Esophagus muscularis mucosa (tissue), 4 donors: ENCODE measurements around the gene TNFRSF11A. TPM values are rescaled to one million over a fixed set of nuclear protein-coding genes. Genes with fewer than 3 reads are reported as not detected.

Experiments used
- DNase-seq: peaks from one replicate; pipeline ENCODE4 v3.0.0-alpha.2; 2017; ENCODE audit errors: extremely low spot score
- H3K27ac ChIP-seq, 4 donors: fragments of 200-600 bp; sonication (generic); replicated peaks in 1 of 4; 1 replicate in 3 of 4; 2 replicates in 1 of 4; pipeline ENCODE4 v1.5.1; 2016 to 2019; ENCODE audit warnings: mild to moderate bottlenecking in 1 of 4
- H3K27me3 ChIP-seq, 4 donors: fragments of 200-600 bp; sonication (generic); one replicate each; pipeline versions ENCODE4 v1.5.1 to v1.6.0; 2016 to 2019
- H3K36me3 ChIP-seq, 4 donors: fragments of 200-600 bp; sonication (generic); one replicate each; pipeline ENCODE4 v1.5.1; 2016 to 2019
- H3K4me1 ChIP-seq, 4 donors: fragments of 200-600 bp; sonication (generic); one replicate each; pipeline ENCODE4 v1.5.1; 2016 to 2019
- H3K4me3 ChIP-seq, 4 donors: fragments of 200-600 bp; sonication (generic); 1 replicate in 2 of 4; 2 replicates in 2 of 4; pipeline ENCODE4 v1.5.1; 2016 to 2019; ENCODE audit warnings: mild to moderate bottlenecking in 4 of 4, moderate library complexity in 1 of 4
- H3K9me3 ChIP-seq, 4 donors: fragments of 200-600 bp; sonication (generic); 1 replicate in 3 of 4; 2 replicates in 1 of 4; pipeline ENCODE4 v1.5.1; 2016 to 2019
- CTCF ChIP-seq, 3 experiments: fragments of 200-600 bp in 2 of 3; fragments of 450-650 bp in 1 of 3; sonication (generic) in 2 of 3; IDR thresholded peaks; one replicate each; pipeline ENCODE4 v1.5.1; 2017 to 2019; ENCODE audit warnings: antibody characterized with exemption in 3 of 3, mild to moderate bottlenecking in 2 of 3, moderate library complexity in 1 of 3
- EP300 ChIP-seq: sonication (generic); formaldehyde crosslinking; IDR thresholded peaks from one replicate; pipeline ENCODE4 v1.6.1; 2017; ENCODE audit warnings: antibody characterized with exemption
- POLR2A ChIP-seq: fragments of 450-650 bp; IDR thresholded peaks from one replicate; pipeline ENCODE4 v1.6.1; 2017; ENCODE audit warnings: antibody characterized with exemption, moderate library complexity, mild to moderate bottlenecking, low read depth
- POLR2AphosphoS5 ChIP-seq, 2 donors: sonication (generic); formaldehyde crosslinking; IDR thresholded peaks; one replicate each; pipeline ENCODE4 v1.6.1; 2017; ENCODE audit warnings: antibody characterized with exemption in 2 of 2
- WGBS: methylation state at CpG from one replicate; pipeline ENCODE4 v1.1.5; 2018; 5-methylcytosine and 5-hydroxymethylcytosine counted together
- intact Hi-C: fragments of 100-400 bp; cut with DNase I; formaldehyde crosslinking; loops from one replicate; pipeline ENCODE4 v1.15.1; 2023
- total RNA-seq, 4 donors: library from RNA; depleted of rRNA; stranded (reverse); fragments of >200 nt; gene quantifications; one replicate each; pipeline versions ENCODE4 v1.1.0 to v1.2.1, GENCODE V29; 2016

TNFRSF11A gene
- total RNA-seq, 4 donors from 2014 or later, result 1.2 to 3.9 (median 2.0) TPM

DNA sequence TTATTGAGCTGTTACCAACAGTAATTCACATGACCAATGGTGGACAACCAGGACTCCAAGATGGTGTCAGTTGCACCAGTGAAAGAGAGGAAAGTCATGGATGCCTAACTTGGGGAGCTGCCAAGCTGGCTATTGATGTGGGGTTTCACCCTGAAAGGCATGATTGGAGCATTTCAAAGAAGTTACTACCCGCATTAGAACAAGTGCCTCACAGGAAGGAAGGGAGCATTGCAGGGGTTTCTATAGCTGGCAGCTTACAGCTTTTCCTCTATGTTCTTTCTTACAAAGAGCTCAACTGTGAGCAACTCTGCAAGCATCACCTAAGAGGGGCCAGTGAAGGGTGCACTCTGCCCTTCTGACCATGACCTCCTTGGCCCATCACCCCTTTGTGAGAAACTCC is 93.1 kb downstream of the TNFRSF11A start:
- Histone ChIP-seq H3K4me1 (no peaks in the 10 kb centered on the region), H3K9me3 (no peaks in the 10 kb centered on the region), H3K27ac (no peak overlapping the region), H3K4me3 (no peak overlapping the region), H3K27me3 (no peaks in the 10 kb centered on the region), H3K36me3 (no peaks in the 10 kb centered on the region)
- no peak for DNase-seq
- intact Hi-C loops, result no loop called here
- TF ChIP-seq POLR2A, result no peak
- no peak for TF ChIP-seq CTCF (IDR thresholded peaks at IDR 0.05)
- TF ChIP-seq POLR2AphosphoS5 (IDR thresholded peaks at IDR 0.05), result no peak
- TF ChIP-seq EP300, result no peak
- 73% methylated on average over 1 of the region's 1 CpG for WGBS

GRCh38 chr18:62420151-62420512 is 95.0 kb downstream of the TNFRSF11A start:
- Histone ChIP-seq H3K27ac (peak overlapping the region in 2 of 4 donors; percentile 13 to 15), H3K36me3 (no peaks in the 10 kb centered on the region), H3K4me1 (peaks cover 4 to 6% (median 6%) of the 10 kb centered on the region in 4 donors), H3K4me3 (no peak overlapping the region), H3K9me3 (no peaks in the 10 kb centered on the region), H3K27me3 (no peaks in the 10 kb centered on the region)
- intact Hi-C loops, result no loop called here
- DNase-seq, result no peak
- TF ChIP-seq POLR2A (no peak), POLR2AphosphoS5 (IDR thresholded peaks at IDR 0.05) (no peak)
- WGBS, result 87% methylated on average over 3 of the region's 3 CpGs

DNA sequence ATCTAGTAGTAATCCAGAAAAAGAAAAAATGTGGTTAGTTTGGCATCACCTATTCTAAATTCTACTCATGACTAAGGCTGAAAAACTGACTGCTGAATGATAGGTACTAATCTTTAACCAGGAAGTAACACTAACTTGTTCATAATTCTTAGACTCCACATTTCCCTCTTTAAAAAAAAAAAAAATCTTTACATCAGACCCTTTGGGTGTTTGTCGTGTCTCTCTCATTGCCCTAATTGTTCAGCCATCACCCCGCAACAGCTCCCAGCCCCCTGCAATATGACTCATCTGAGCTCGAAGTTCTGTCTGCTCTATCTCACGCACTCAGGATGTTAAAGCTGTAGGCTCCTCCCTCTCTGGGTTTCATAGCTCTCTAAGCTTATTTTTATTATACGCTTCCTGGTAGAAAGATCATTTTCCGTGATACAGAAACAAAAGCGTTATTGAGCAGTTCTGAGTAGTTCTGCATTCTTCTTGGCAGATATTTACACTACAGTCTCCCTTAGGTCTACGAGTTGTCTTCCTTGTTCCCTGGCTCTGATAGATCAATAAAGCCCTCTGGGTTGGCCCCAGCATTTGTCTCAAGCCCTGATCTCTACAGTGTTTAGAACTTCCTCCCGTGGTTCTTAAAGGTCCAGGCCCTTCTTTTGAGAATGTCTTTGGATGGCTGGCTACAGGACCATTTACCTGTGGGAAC is 95.6 kb downstream of the TNFRSF11A start:
- no peak for DNase-seq
- Histone ChIP-seq H3K27me3 (no peaks in the 10 kb centered on the region), H3K36me3 (no peaks in the 10 kb centered on the region), H3K27ac (peak overlapping the region in 2 of 4 donors; percentile 13 to 15), H3K4me3 (peak overlapping the region in 1 of 4 donors; percentile 18), H3K9me3 (no peaks in the 10 kb centered on the region), H3K4me1 (peaks cover 6 to 9% (median 8%) of the 10 kb centered on the region in 4 donors)
- WGBS, result 25% methylated on average over 9 of the region's 9 CpGs
- TF ChIP-seq POLR2AphosphoS5 (IDR thresholded peaks at IDR 0.05), result no peak
- no peak for TF ChIP-seq EP300
- no peak for TF ChIP-seq CTCF (IDR thresholded peaks at IDR 0.05)
- intact Hi-C loops, result no loop called here

- Histone ChIP-seq H3K9me3 (no peaks in the 10 kb centered on the region), H3K36me3 (no peaks in the 10 kb centered on the region), H3K4me1 (peaks cover 11 to 17% (median 14%) of the 10 kb centered on the region in 4 donors), H3K27ac (peak overlapping the region; percentile 79 to 85 (median 82)), H3K4me3 (peak overlapping the region; percentile 39 to 51 (median 46)), H3K27me3 (no peaks in the 10 kb centered on the region)
- TF ChIP-seq POLR2A, result no peak
- TF ChIP-seq CTCF (IDR thresholded peaks at IDR 0.05), result peak; percentile 88 to 91 (median 91)
- peak; percentile 82 to 87 for TF ChIP-seq POLR2AphosphoS5 (IDR thresholded peaks at IDR 0.05)
- TF ChIP-seq EP300, result no peak
- intact Hi-C loops, result loop anchor here (2.0 to 5.0 kb wide), 4 partner anchors 97 to 557 kb away; partner anchors contain the start of gene ZCCHC2
- WGBS, result 4% methylated on average over 13 of the region's 14 CpGs
- DNase-seq, result peak; percentile 95
Observed at GRCh38 chr18:62425465-62426190, 100.5 kb downstream of the TNFRSF11A start.

GRCh38 chr18:62426191-62426488 is 101.0 kb downstream of the TNFRSF11A start:
- H3K4me1 ChIP-seq, result peaks cover 11 to 17% (median 14%) of the 10 kb centered on the region in 4 donors
- TF ChIP-seq POLR2AphosphoS5 (IDR thresholded peaks at IDR 0.05), result no peak
- TF ChIP-seq EP300, result no peak
- no peak for TF ChIP-seq POLR2A
- TF ChIP-seq CTCF (IDR thresholded peaks at IDR 0.05), result no peak
- intact Hi-C loops, result loop anchor here (5.0 kb wide), 3 partner anchors 96 to 156 kb away; partner anchors contain the start of gene ZCCHC2
- no peak for DNase-seq
- no peak overlapping the region for H3K4me3 ChIP-seq
- H3K9me3 ChIP-seq, result no peaks in the 10 kb centered on the region
- 59% methylated on average over 3 of the region's 3 CpGs for WGBS
- H3K36me3 ChIP-seq, result no peaks in the 10 kb centered on the region
- H3K27me3 ChIP-seq, result no peaks in the 10 kb centered on the region
- H3K27ac ChIP-seq, result peak overlapping the region; percentile 79 to 85 (median 82)
